Myocyte (in vitro differentiated cells): ENCODE measurements around the gene TUBA1B. TPM values are rescaled to one million over a fixed set of nuclear protein-coding genes. Genes with fewer than 3 reads are reported as not detected.
A peak's percentile ranks its signal among the peaks of the same experiment; 100 is the strongest.
"Not testable (repeated sequence)": the region's sequence is repeated elsewhere in the genome, so short reads cannot be mapped to it uniquely, and the experiment has no call there.

Source experiments
- DNase-seq: peaks from one replicate; pipeline ENCODE4 v3.0.0-alpha.2; 2012; ENCODE audit warnings: low read depth
- total RNA-seq: library from RNA; depleted of rRNA; stranded (reverse); fragments of >200 nt; gene quantifications from 2 replicates; pipeline ENCODE4 v1.2.3, GENCODE V29; 2014

Gene TUBA1B
- total RNA-seq, 1 donor from 2014 or later: 2,094 TPM

DNA sequence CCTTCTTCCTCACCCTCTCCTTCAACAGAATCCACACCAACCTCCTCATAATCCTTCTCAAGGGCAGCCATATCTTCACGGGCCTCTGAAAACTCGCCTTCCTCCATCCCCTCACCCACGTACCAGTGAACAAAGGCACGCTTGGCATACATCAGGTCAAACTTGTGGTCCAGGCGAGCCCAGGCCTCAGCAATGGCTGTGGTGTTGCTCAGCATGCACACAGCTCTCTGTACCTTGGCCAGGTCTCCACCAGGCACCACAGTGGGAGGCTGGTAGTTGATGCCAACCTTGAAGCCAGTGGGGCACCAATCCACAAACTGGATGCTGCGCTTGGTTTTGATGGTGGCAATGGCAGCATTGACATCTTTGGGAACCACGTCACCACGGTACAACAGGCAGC, 3.2 kb downstream of the TUBA1B start:
- DNase-seq: not testable (repeated sequence)

DNA sequence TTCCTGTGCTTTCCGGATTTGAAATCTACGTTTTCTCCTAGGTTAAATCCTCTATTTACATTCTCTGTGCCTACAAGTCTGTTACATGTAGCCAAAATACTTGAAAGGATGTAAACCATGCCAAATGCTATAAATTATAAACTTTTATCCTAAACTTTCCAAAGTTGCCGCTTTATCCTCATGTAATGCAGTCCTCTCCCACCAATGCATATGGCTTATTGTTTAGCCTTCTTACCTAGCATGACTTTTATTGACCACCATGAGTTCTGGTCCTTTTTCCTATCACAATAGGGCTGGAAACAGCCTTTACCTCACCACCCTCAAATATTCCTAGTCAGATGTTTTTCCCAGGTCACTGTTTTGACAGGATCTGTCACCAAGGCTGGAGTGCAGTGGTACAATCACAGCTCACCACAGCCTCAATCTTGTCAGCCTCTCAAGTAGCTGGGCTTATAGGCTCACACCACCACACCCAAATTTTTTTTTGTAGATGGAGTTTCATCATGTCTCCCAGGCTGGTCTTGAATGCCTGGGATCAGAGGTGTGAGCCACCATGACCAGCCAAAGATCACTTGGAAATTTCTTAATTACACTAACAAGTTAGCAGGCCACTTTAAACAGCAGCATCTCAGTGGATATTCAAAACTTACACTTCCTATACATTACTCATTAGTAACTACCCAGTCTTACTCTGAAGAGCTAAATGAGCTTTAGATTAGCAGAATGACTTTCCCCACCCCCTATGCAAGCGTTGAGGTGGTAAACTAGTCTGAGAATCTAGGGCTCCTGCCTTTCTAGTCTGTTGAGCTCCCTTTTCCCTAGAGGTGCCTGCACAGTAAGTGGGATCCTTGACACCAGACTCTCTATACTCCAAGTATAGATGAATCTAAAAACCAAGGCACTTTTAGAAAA, 4.1 kb downstream of the TUBA1B start:
- no peak for DNase-seq

DNA sequence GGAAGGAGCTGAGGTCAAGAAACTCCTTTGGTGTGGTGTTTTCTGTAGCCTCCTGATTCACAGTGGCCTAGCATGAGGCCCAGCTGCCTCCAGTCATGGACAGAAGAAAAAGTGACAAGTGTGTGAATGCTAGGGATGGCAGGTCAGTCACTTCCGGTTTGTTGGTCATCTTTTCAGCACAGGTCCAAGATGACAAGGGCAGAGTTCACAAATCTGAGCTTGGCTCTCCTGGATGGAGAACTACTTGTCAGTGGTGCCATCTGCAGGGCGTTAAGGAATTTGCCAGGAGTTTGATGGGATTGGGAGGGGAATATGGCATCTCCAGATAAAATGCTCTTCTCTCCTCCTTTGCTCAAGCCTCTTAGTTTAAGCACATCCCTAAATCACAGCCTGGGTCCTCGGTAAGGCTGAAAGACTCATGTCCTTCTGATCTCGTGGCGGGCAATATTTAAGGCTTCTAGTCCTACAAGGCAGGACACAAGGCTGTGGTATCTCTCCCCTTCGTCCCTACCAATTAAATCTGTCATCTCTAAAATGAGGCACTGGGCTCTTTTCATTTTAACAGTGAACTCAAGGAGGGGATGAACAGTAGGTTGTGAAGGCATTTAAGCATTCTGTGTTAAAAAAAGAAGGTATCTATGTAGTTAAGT, 10.0 kb downstream of the TUBA1B start:
- DNase-seq: peak; percentile 78

DNA sequence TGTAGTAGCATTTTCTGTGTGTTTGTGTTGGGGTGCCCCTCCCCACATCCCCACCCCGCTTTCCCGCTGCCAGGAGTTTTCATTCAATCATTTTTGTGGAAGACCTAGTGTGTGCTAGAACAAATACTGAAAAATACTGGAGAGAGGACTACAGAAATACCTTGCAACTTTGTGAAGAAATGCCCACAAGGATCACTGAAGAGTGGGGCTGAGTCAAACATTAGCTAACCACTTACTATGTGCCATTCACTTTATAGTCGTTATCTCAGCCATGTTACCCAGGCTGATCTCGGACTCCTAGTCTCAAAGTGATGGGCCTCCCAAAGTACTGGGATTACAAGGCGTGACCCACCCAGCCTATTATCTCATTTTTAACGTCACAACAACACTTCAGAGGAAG, 20.0 kb downstream of the TUBA1B start:
- no peak for DNase-seq

DNA sequence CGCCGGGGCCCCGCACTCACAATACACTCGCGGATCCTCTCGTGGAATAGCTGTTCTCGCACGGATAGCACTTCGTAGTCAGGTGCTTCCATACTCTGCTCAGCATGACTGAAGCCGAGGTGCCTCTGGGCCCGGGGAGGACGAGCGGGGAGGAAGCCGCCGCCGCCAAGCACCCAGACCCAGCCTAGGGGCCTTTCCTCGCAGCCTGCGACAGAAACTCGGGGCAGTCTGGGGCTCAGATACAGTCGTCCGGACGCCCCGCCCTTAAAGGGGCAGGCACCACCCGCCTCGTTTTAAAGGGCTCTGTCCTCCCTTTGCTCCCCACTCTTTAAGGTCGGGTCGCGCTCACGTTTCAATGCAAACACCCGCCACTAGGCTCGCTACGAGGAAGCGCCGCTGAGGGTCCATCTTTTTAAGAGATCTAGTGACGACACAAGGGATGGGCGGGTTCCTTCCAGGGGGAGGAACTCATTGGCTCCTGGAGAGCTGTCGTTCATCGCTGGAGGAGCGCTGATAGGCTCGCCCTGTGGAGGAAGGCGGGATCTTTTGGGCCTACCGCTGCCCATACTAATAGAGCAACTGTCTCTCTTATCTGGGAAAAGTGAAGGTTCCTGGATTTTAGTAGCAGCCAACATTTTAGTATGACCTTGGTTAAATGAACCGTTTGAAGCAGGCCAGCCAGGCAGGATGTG, 20.6 kb downstream of the TUBA1B start, which contains the start of gene LMBR1L:
Gene LMBR1L (minus strand): TSS at position 384 of the 692 bp plus-strand sequence. CDS start 292 bp downstream, at position 92.
- peak; percentile 99 for DNase-seq

DNA sequence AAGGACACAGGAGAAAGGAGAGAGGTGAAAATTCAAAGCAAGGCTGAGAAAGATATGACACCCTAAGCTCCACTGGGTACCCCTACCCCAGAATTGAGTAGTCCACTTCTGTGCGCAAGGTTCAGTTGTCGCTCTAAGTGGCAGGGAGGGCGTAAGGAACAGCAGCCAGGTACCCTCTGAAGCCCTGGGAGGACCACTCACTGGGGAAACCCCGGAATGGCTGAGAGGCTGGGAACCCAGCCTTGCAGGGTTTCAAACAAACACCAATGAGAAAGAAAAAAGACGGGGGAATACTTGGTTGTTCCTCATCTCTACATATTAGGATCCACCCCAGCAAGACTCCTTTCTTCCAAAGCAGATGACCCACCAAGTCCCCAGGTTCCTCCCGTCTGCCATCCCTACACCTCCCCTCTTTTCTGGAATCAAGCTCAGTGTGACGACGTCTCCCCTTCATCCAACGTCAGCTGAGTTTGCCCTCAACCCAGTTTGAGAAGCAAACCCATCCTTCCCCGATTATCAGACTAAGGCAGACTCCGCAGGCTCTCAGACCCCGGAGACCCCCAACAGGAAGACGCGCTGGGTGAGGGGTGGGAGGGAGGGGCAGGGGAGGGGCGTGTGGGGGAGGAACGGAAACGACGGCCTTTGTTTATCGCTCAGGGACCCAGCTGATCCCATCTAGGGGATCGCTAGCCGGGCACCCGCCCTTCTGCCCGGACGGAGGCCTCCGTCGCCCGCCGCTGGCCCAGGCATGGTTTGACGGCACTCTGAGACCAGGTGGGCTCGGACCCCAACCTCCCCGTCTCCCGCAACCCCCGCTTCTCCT, 21.3 kb downstream of the TUBA1B start:
- DNase-seq: no peak

DNA sequence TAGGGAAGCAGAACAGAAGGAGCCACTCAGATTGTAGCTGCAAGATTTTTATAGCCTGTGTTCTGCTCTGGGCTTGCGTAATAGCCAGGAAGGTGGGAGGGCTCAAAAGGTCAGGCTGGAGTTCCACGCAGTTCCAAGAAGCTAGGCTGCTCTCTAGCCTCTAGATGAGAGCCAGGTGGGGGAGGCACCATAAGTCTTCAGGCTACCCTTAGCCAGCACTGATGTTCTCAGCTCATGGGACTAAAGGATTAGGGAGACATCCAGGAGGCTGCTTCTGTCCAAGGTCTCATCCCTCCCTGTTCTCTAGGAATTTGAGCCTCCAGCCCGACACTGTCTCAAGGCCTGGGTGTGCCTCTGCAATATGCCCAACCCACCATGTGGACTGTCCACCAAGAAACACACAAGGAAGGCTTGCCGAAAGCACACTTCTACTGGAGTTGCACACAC, 22.2 kb downstream of the TUBA1B start:
- peak; percentile 35 for DNase-seq

DNA sequence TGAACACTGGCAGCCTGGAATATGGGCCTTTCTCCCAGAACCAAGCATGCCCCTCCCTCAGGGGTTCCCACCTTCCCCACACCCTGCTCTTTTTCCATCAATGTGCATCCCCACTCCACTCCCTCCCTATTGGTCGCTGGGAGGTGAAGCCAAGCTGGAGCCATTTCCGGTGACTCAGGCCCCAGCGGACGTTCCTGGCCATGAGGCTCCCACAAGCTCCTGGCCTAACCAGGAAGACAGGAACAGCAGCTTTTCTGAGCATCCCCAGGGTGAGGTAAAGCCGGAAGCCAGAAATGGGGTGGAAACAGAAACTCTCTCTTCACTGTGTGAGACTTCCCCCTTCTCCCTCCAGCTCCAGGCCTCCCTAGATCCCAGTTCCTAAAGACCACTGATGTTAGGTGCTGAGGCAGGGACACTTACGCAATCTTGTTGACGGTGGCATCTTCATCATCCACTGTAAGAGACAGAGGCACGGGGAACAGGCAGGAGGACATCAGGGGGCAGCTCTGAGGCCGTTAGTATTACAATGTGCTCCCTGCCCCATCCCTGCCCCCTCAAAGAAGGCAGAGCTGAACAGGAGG, 25.6 kb downstream of the TUBA1B start:
- no peak for DNase-seq

DNA sequence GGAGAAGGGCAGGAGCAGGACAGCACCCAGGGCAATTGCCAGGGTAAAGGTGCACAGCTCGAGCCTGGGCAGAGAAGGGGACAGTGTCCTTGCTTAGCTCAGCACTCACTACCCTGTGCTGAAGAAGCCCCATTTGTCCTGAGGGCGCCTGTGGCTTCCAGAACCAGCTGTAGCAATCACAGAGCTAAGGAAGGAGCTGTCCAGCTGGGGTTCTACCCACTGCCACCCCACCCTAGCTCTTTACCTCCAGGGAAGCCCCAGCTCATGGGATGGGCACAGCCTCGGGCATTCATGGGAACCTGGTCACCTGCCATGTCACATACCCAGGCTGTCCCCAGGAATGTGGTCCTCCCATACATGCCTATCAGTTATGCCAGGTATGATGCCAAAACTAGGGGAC, 26.4 kb downstream of the TUBA1B start:
- no peak for DNase-seq

DNA sequence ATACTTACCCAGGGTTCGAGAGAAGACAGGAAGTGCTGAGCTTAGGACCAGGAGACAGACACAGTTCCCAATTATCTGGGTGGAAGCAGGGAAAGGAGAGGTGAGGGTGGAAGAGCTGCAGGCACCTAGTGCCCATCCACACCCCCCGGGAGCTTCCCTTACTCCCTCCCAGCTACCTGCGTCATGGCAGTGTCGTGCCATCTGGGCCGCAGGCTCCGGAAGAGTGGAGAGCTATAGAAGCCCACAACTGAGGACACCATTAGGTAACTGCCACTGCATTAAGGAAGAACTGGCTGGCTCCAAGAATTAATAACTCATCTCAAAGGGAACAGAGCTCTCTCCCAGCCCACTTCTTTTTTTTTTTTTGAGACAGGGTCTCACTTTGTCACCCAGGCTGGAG, 30.8 kb downstream of the TUBA1B start:
- no peak for DNase-seq

DNA sequence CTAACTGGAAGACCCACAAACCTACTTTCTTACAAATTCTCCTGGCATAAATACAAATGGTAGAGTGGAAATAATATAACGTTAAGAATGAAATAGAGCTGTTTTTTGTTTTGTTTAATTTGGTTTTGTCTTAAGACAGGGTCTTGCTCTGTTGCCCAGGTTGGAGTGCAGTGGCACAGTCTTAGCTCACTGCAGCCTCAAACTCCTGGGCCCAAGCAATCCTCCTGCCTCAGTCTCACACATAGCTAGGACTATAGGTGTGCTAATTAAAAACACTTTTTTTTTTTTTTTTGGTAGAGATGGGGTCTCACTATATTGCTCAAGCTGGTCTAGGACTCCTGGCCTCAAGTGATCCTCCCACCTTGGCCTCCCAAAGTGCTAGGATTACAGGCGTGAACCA, 32.5 kb downstream of the TUBA1B start:
- DNase-seq: no peak

DNA sequence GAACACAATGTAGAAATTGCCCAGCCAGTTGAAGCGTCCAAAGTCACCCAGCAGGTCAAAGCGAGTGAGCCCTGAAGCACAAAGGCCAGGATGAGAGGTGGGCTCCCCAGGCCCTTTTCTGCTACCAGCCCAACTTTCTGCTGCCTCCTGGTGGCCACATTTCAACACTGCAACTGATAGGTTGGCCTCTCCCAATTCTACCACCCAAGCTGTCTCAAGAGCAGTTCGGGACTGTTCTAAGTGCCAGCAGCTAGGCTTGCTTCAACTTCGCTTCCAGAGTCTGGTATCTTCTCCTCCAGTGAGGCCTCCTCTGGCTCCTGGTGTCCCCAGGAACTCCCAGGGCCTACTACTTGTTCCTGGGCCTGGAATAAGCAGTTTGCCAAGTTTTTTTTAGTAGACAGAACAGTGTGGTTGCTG, 33.2 kb downstream of the TUBA1B start:
- DNase-seq: peak; percentile 61

DNA sequence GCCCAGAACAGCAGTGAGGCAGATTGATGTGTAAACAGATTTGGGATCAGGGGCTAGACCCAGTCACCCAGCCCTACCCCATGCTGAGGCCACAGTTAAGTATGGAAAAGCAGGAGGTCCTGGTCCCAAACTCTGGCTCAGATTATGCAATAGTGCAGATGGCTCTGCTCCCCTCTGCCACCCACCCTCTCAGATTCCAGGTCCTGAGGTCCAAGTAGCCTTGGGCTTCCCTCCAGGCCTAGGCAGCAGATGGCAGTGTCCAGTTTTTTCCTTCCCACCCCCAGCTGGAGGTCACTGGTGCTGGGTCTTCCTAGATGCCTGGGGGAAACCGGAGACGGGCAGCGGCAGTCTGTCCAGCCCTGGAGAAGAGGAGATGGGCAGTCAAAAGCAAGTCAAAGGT, 33.8 kb downstream of the TUBA1B start:
- peak; percentile 34 for DNase-seq

DNA sequence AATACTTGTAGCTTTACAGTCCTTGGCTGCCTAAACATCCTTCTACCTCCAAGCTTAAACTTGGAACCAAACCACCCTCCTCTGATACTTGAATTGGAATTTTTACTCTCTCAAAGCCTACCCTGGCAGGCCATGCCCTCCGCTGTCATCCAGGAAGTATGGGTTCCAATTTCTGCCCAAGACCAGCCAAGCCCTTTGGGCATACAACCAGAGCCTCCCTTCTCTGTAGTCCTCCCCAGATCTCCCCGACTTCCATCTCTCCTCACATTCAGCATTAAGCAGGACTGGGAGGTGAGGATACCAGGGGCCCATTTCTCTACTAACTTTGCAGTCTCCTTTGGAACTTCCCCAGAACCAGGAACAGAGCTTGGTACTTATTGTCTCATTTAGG, 36.2 kb downstream of the TUBA1B start:
- DNase-seq: no peak

DNA sequence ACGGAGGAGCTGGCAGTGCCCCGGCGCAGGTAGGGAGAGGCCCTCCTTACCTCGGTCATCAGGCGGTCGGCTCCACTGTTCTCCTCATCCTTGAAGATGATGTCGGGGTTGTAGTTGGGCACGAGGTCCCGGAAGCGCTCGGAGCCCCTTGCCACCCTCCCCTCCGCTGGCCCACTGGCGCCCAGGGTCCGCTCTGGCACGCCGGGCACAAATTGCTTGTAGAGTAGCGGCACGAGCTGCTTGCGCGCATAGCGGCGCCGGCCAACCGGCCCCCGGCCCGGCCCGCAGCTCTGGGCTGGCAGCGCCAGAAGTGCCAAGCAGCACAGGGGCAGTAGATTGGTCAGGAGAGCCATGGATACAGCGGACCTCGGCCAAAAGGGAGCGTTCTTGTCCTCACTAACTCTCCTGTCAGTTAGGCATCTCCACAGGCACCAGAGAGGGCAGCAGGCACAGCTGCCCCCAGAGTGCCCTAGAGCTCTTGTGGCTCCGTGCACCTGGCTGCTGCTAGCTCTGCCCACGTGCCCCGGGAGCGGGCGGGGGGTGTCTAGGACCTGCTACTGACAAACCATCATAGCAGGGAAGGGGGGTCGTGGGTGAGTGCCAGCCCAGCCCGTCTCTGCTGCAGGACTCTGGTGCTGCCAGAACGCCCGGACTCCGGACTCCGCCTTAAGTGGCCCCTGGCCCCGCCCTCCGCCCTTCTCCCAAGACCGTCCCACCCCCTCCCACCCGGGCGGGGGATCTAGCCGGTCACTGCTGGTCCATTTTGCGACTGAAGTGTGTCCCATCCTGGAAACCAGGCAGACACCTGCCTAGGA, 36.8 kb downstream of the TUBA1B start, which contains the start of gene DHH:
Gene DHH (minus strand): TSS at position 642 of the 815 bp plus-strand sequence. CDS start 289 bp downstream, at position 353.
- peak; percentile 69 for DNase-seq

DNA sequence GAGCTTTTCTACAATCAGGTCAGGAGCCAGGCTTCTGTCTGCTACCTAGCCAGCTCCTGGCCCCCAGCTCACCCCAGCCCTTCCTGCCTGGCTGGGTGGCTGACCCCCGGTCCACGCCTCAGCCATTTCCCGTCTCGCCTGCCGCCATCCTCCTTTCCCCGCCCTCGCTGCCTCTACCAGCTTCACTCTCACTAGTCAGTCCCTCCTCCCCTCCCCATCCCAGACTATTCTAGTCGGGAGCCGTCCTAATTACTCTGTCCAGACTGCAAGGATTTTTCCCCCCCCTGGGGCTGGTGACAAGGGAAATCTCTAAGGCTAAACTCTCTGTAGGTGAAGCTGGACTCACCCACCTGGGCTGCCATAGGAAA, 37.4 kb downstream of the TUBA1B start:
- no peak for DNase-seq

DNA sequence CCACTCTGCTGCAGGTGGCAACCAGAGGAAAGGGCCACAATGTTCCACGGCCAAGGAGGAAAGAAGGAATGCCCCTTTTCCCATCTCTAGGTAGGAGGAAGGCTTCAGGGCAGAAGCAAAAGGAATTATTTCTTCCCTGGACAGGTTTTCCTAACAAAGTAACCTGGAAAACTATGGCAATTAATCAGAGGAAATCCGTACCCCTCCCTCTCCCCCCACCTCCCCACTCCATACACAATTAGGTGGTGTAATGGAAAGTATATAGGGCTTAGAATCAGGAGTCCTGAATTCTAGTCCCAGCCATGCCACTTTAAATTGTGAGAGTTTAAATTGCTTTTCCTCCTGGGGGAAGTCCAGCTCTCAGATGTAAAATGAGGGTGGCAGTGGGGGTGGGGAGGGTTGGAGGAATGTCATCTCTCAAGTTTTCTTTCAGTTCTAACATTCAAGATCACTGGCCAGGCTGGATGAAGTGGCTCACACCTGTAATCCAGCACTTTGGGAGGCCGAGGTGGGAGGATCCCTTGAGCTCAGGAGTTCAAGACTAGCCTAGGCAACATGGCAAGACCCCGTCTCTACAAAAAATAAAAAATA, 38.3 kb downstream of the TUBA1B start:
- DNase-seq: no peak

DNA sequence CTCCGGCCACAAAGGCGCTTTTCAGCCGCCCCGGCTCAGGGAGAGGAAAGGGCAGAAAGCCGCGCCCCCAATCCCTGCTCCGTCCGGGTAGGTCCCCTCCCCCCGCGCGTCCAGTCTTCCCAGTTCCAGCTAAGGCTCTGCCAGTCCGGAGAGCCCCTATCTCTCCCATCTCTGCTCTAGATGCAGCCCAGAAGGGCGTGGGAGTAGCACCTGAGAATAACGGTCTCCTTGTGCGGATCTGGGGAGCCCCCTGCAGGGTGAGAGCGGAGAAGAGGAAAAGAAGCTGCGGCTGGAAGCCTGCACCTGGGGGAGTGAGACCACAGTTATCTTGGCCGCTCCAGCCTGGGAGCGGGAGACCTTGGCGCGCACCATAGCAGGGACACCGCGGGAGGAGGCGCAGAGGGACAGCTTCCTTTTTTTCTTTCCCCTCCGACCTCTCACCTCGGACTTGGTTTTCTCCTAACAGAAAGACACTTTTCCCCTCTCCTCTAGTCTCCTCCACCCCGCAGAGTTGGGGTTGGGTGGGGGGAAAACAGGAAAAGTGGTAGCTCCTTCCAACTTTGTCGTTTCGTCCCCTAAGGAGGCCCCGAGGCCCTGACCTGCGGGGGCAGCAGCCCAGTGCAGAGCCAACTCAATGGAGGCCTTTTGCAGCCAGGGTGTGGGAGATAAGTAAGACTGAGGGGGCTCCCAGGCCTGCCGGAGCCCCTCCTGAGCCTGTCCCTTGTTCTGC, 38.9 kb downstream of the TUBA1B start:
- peak; percentile 22 for DNase-seq

DNA sequence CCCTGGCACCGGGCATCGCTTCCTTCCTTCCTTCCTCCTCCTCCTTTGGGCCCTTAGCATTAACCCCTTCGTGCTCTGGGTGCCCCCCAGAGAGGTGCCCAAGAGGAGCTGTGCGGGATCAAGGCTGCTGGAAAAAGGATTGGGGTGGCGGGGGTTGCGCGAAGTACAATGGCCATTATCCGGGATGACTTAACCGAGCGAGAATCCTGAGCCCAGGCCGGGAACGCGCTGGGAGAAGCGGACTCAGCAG, 39.4 kb downstream of the TUBA1B start:
- no peak for DNase-seq
